WTC11 (cell line): Measurements from ENCODE around the gene MRTFA.

Experiments
- ARID4B ChIP-seq: sonication (generic); formaldehyde crosslinking; IDR thresholded peaks from 2 replicates; pipeline ENCODE4 v1.8.0; 2023; ENCODE audit warnings: missing genetic modification reagents, mild to moderate bottlenecking, borderline replicate concordance
- ATF2 ChIP-seq: sonication (generic); formaldehyde crosslinking; IDR thresholded peaks from 2 replicates; pipeline ENCODE4 v1.8.1; 2022; ENCODE audit warnings: low read depth, missing genetic modification reagents, borderline replicate concordance
- ATF6 ChIP-seq: sonication (generic); formaldehyde crosslinking; IDR thresholded peaks from 2 replicates; pipeline ENCODE4 v1.8.1; 2023; ENCODE audit warnings: mild to moderate bottlenecking, missing genetic modification reagents
- CTCF ChIP-seq: fragments of 200-600 bp; IDR thresholded peaks from 2 replicates; pipeline ENCODE4 v1.8.0; 2022; ENCODE audit warnings: antibody characterized with exemption
- E2F4 ChIP-seq: sonication (generic); formaldehyde crosslinking; IDR thresholded peaks from 2 replicates; pipeline ENCODE4 v1.8.1; 2022; ENCODE audit warnings: low read depth, mild to moderate bottlenecking, moderate library complexity, missing genetic modification reagents, borderline replicate concordance
- IRF2 ChIP-seq: sonication (generic); formaldehyde crosslinking; IDR thresholded peaks from 2 replicates; pipeline ENCODE4 v1.8.0; 2022; ENCODE audit warnings: low read depth, missing genetic modification reagents, borderline replicate concordance
- JUN ChIP-seq: sonication (generic); formaldehyde crosslinking; IDR thresholded peaks from 2 replicates; pipeline ENCODE4 v1.8.0; 2023; ENCODE audit warnings: mild to moderate bottlenecking, missing genetic modification reagents
- KAT7 ChIP-seq: sonication (generic); formaldehyde crosslinking; IDR thresholded peaks from 2 replicates; pipeline ENCODE4 v1.8.1; 2023; ENCODE audit warnings: missing genetic modification reagents, mild to moderate bottlenecking, borderline replicate concordance
- MYBL2 ChIP-seq: sonication (generic); formaldehyde crosslinking; IDR thresholded peaks from 2 replicates; pipeline ENCODE4 v1.8.1; 2023; ENCODE audit warnings: mild to moderate bottlenecking, moderate library complexity, missing genetic modification reagents
- USF1 ChIP-seq: sonication (generic); formaldehyde crosslinking; IDR thresholded peaks from 2 replicates; pipeline ENCODE4 v1.8.0; 2022; ENCODE audit warnings: mild to moderate bottlenecking, missing genetic modification reagents
- USF2 ChIP-seq: sonication (generic); formaldehyde crosslinking; IDR thresholded peaks from 2 replicates; pipeline ENCODE4 v1.8.1; 2023; ENCODE audit warnings: mild to moderate bottlenecking, missing genetic modification reagents, moderate library complexity
- ZNF232 ChIP-seq: sonication (generic); formaldehyde crosslinking; IDR thresholded peaks from 2 replicates; pipeline ENCODE4 v1.8.0; 2022; ENCODE audit warnings: mild to moderate bottlenecking, missing genetic modification reagents

GRCh38 chr22:40410731-40411505 is 225.6 kb downstream of the MRTFA start:
- TF ChIP-seq ARID4B = no peak
- no peak for TF ChIP-seq ZNF232
- no peak for TF ChIP-seq CTCF
- TF ChIP-seq IRF2 = no peak
- no peak for TF ChIP-seq USF2 (CRISPR knock-in tag)
- no peak for TF ChIP-seq MYBL2 (CRISPR knock-in tag)
- no peak for TF ChIP-seq JUN (CRISPR knock-in tag)
- TF ChIP-seq KAT7 = no peak
- no peak for TF ChIP-seq E2F4 (CRISPR knock-in tag)
- TF ChIP-seq ATF2 (CRISPR knock-in tag) = no peak
- TF ChIP-seq USF1 (CRISPR knock-in tag) = no peak
- no peak for TF ChIP-seq ATF6 (CRISPR knock-in tag)
